ELR (cell line): ENCODE results near the gene PCLO.
"Not testable (repeated sequence)": the region's sequence is repeated elsewhere in the genome, so short reads cannot be mapped to it uniquely, and the experiment has no call there.

Source experiments
- DNase-seq: peaks from one replicate; pipeline ENCODE4 v3.0.0-alpha.2; 2015; ENCODE audit warnings: low read depth

Gene PCLO

GRCh38 chr7:83130623-83131545, 31.8 kb downstream of the PCLO start:
- no peak for DNase-seq

- DNase-seq, result no peak
These were observed 32.5 kb downstream of the PCLO start for GRCh38 chr7:83130191-83130590.

GRCh38 chr7:83119494-83119893, 43.2 kb downstream of the PCLO start:
- DNase-seq, result peak; percentile 28

- no peak for DNase-seq
These were observed 43.7 kb downstream of the PCLO start for GRCh38 chr7:83119026-83119382.

- no peak for DNase-seq
These were observed 44.2 kb downstream of the PCLO start for GRCh38 chr7:83118347-83119025.

GRCh38 chr7:83117466-83117865, 45.2 kb downstream of the PCLO start:
- peak; percentile 2 for DNase-seq

- no peak for DNase-seq
These were observed 51.3 kb downstream of the PCLO start for GRCh38 chr7:83111391-83111790.

GRCh38 chr7:83109352-83109751, 53.3 kb downstream of the PCLO start:
- DNase-seq, result no peak

GRCh38 chr7:83105948-83106347, 56.7 kb downstream of the PCLO start:
- DNase-seq, result no peak

- DNase-seq, result no peak
These were observed 57.6 kb downstream of the PCLO start for GRCh38 chr7:83105063-83105462.

- DNase-seq, result no peak
These were observed 61.2 kb downstream of the PCLO start for GRCh38 chr7:83101530-83101929.

GRCh38 chr7:83096065-83096580, 66.6 kb downstream of the PCLO start:
- no peak for DNase-seq

GRCh38 chr7:83085299-83085698, 77.4 kb downstream of the PCLO start:
- no peak for DNase-seq

GRCh38 chr7:83079879-83080278, 82.8 kb downstream of the PCLO start:
- not testable (repeated sequence) for DNase-seq

GRCh38 chr7:83077328-83077727, 85.4 kb downstream of the PCLO start:
- DNase-seq, result no peak

- peak; percentile 20 for DNase-seq
These were observed 89.8 kb downstream of the PCLO start for GRCh38 chr7:83072576-83073517.

- no peak for DNase-seq
These were observed 97.0 kb downstream of the PCLO start for GRCh38 chr7:83065714-83066113.

- DNase-seq, result no peak
These were observed 102.5 kb downstream of the PCLO start for GRCh38 chr7:83060218-83060617.

GRCh38 chr7:83058667-83059066, 104.0 kb downstream of the PCLO start:
- DNase-seq, result no peak

- DNase-seq, result no peak
These were observed 107.5 kb downstream of the PCLO start for GRCh38 chr7:83055197-83055596.

- no peak for DNase-seq
These were observed 108.2 kb downstream of the PCLO start for GRCh38 chr7:83054472-83054871.

- no peak for DNase-seq
These were observed 108.7 kb downstream of the PCLO start for GRCh38 chr7:83053965-83054364.
